ENCODE measurements around the gene ETV6.

ETV6 gene

GRCh38 chr12:11757095-11757494, 107.6 kb downstream of the ETV6 start:
- DNase-seq (ENCODE audit: extremely low read depth, low read depth): no peak
- TF ChIP-seq CTCF (IDR thresholded peaks at IDR 0.05; ENCODE audit: low read depth, low read length): no peak

GRCh38 chr12:11757531-11757930, 108.1 kb downstream of the ETV6 start:
- DNase-seq (ENCODE audit: extremely low read depth, low read depth): no peak
- TF ChIP-seq CTCF (IDR thresholded peaks at IDR 0.05; ENCODE audit: low read depth, low read length): no peak

- TF ChIP-seq CTCF (IDR thresholded peaks at IDR 0.05; ENCODE audit: low read depth, low read length): no peak
- no peak for DNase-seq (ENCODE audit: extremely low read depth, low read depth)
Observed at GRCh38 chr12:11758087-11758486, 108.6 kb downstream of the ETV6 start.

- no peak for DNase-seq (ENCODE audit: extremely low read depth, low read depth)
- no peak for TF ChIP-seq CTCF (IDR thresholded peaks at IDR 0.05; ENCODE audit: low read depth, low read length)
Observed at GRCh38 chr12:11758510-11759493, 109.3 kb downstream of the ETV6 start.

GRCh38 chr12:11759494-11759878, 110.0 kb downstream of the ETV6 start:
- no peak for TF ChIP-seq CTCF (IDR thresholded peaks at IDR 0.05; ENCODE audit: low read depth, low read length)
- no peak for DNase-seq (ENCODE audit: extremely low read depth, low read depth)

GRCh38 chr12:11759899-11760298, 110.4 kb downstream of the ETV6 start:
- no peak for DNase-seq (ENCODE audit: extremely low read depth, low read depth)
- no peak for TF ChIP-seq CTCF (IDR thresholded peaks at IDR 0.05; ENCODE audit: low read depth, low read length)

- TF ChIP-seq CTCF (IDR thresholded peaks at IDR 0.05; ENCODE audit: low read depth, low read length): no peak
- no peak for DNase-seq (ENCODE audit: extremely low read depth, low read depth)
Observed at GRCh38 chr12:11761869-11762567, 112.5 kb downstream of the ETV6 start.

Data from AG09319 (cell line).